CD4-positive, alpha-beta T cell treated with Interleukin-10 for 1 hour (primary cell): Measurements from ENCODE around the gene KIF19.

Experiments used
- DNase-seq: peaks from one replicate; pipeline ENCODE4 v3.0.0-alpha.2; 2020

The KIF19 gene

DNA sequence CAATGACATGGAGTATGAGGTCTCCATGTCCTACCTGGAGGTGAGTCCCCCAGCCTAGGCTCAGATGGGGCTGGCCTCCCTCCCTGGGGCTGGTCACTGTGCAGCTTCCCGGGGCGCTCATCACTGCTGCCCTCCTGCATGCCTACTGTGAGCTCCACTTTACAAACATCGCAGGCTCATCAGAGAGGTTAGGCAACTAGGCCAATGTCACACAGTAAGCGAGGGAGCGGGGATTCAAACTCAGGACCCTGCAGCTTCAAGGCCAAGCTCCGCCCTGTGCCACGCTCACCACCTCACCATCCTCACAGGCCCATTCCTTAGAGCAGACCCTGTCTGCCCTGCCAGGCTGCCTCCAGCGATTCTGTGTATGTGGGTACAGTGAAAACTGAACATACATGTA is 17.1 kb downstream of the KIF19 start:
- DNase-seq: no peak

DNA sequence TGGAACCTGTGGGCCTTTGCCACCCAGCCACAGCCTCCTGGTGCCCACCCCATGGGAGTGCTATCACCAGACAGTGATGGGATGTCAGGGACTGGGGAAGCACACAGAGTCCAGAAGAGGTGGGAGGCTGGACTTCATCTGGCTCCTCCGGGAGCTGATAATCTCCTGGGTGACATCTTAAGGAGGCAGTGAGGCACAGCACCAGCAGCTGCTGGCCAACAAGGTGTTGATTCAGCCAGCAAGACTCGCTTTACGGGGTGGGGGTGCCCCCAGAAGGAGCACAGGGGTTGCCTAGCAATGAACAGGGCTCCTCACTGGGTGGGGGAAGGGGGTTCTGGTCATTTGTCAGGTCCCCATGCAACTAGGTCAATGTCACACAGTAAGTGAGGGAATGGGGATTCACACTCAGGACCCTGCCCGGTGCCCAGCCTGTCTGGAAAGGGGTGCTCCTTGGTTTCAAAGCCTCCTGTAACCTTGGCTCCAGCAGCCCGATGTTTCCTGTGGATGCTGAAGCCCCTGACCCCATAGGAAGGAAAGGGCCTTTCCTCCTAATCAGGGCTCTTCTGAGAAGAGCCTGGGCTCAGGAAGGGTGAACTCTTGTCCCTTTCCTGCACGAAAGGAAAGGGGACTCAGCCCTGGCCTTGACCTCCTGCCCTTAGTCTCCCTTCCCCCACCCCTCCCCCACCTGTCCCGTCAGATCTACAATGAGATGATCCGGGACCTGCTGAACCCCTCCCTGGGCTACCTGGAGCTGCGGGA is 17.7 kb downstream of the KIF19 start:
- DNase-seq: no peak

GRCh38 chr17:74344658-74345057 is 18.6 kb downstream of the KIF19 start:
- DNase-seq: no peak

GRCh38 chr17:74345433-74346241 is 19.6 kb downstream of the KIF19 start:
- DNase-seq: no peak

DNA sequence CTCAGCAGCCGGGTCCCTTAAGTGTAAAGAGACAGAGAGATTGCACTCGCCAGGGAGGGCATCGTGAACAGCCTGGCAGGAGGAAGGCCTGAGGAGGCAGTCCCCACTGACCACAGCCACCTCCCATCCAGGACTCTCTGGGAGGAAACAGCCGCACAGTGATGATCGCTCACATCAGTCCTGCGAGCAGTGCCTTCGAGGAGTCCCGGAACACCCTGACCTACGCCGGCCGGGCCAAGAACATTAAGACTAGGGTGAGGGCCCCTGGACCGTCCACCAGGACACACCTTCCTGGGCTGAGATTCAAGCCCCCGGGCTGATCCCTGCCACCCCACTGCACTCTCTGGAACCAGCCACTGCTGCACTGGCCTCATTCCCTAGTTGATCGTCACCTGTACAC is 21.6 kb downstream of the KIF19 start:
- no peak for DNase-seq

DNA sequence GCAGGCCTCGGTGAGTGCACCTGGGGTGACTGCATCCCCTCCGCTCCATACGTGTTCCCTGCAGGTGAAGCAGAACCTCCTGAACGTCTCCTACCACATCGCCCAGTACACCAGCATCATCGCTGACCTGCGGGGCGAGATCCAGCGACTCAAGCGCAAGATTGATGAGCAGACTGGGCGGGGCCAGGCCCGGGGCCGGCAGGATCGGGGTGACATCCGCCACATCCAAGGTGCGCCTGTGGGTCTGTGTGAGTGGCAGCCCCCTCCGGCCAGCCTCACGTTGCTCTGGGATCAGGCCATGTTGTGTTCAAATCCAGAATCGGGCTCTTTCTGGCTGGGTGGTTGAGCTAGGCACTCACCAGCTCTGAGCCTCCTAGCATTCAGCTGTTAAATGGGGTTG is 23.1 kb downstream of the KIF19 start:
- DNase-seq: no peak

DNA sequence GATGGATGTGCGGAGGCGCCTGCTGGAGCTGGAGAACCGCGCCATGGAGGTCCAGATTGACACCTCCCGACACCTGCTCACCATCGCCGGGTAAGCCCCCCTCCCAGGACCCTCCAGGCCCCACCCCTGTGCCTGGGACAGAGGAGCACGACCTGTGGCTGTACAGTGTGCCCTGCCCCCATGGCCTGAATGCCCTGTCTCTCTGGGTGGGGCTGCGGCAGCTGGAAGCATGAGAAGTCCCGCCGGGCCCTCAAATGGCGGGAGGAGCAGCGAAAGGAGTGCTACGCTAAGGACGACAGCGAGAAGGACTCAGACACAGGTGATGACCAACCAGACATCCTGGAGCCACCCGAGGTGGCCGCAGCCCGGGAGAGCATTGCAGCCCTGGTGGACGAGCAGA is 24.5 kb downstream of the KIF19 start:
- no peak for DNase-seq

DNA sequence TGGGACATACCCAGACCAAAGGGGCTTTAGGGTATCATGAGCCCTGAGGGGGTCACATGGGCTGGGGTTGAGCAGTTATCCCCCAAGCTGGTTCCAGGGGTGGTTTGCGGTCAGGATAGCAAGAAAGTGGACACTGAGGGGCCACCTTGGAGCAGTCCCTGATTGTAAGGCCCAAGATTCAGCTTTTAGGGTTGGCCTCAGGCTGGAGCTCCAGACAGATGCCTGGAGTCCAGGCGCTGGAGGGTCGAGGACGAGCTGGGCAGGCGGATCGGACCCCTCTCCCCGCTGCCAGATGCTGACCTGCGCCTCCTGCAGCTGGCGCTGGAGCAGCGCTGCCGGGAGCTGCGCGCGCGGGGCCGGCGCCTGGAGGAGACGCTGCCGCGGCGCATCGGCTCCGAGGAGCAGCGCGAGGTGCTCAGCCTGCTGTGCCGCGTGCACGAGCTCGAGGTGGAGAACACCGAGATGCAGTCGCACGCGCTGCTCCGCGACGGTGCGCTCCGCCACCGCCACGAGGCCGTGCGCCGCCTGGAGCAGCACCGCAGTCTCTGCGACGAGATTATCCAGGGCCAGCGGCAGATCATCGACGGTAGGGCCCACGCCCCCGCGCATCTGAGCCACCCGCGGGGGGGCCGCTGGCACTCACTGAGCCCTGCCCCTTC is 25.7 kb downstream of the KIF19 start:
- no peak for DNase-seq

DNA sequence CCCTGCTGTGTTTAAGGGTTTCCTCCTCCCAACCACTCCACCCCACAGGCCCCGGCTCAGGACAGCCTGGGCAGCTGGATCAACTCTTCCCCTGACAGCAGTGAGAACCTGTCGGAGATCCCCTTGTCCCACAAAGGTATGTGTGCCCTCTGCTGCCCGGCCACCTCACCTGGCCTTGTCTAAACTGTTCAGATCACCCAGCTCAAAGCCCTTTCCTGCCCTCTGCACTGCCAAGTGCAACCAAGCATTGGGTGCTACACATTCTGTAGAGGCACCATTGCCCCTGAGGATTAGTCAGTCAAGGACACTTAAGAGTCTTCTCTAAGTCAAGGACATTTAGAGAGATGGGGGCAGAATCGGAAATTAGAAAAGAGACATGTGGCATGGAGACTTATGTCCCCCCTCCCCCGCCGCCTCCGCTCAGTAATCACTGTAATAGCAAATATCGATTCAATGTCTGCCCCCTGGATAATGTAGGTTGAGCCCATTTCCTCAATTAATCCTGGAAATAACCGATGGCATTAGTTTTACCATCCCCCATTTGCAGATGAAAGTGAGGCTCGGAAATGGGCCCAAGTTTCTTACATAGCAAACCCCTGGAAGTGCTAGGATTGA is 27.5 kb downstream of the KIF19 start:
- DNase-seq: no peak

DNA sequence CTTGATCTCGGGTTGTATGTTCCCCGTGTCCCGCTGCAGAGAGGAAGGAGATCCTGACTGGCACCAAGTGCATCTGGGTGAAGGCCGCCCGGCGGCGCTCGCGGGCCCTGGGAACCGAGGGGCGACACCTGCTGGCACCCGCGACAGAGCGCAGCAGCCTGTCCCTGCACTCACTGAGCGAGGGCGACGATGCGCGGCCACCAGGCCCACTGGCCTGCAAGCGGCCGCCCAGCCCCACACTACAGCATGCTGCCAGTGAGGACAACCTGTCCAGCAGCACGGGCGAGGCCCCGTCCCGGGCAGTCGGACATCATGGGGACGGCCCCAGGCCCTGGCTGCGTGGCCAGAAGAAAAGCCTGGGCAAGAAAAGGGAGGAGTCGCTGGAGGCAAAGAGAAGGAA is 28.1 kb downstream of the KIF19 start:
- peak; percentile 57 for DNase-seq

- DNase-seq: no peak
Observed at GRCh38 chr17:74354561-74354960, 28.5 kb downstream of the KIF19 start.

- DNase-seq: no peak
Observed at GRCh38 chr17:74355065-74355464, 29.0 kb downstream of the KIF19 start.

- DNase-seq: peak; percentile 18
Observed at GRCh38 chr17:74356646-74357465, 30.8 kb downstream of the KIF19 start.

- no peak for DNase-seq
Observed at GRCh38 chr17:74357466-74357809, 31.4 kb downstream of the KIF19 start.

DNA sequence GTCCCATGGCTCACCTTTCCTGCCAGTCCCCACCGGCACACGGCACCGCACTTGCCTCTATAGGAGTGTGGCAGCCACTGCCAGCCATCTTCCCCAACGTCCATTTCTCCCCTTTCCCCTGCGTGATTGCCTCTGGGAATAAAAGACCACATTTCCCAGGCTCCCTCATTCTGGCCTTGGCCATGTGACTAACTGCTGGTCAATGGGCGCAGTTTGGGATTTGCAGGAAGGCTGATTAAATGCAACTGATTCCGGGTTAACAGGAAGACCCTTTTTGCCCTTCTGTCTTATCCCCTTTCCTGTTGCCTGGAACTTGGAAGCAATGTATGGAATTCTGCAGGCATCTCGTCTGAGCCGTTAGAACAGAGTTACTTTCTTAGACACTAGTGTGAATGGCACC is 32.7 kb downstream of the KIF19 start:
- DNase-seq: no peak

- no peak for DNase-seq
Observed at GRCh38 chr17:74359916-74360315, 33.9 kb downstream of the KIF19 start.

DNA sequence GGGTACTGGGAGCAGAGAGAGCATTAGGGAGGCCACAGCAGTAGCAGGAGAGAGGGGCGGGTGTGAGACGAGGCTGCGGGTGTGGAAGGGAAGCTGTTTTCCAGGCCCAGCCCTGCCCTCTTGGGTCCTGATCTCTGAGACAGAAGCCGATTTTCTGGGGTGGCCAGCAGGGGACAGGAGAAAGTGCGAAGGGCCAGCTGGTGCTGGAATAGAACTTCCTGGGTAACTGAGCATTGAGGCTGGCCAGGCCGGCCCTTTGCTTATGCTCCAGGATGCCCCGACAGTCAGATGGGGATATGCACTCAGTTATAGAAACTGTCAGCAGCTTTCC is 34.8 kb downstream of the KIF19 start:
- no peak for DNase-seq

DNA sequence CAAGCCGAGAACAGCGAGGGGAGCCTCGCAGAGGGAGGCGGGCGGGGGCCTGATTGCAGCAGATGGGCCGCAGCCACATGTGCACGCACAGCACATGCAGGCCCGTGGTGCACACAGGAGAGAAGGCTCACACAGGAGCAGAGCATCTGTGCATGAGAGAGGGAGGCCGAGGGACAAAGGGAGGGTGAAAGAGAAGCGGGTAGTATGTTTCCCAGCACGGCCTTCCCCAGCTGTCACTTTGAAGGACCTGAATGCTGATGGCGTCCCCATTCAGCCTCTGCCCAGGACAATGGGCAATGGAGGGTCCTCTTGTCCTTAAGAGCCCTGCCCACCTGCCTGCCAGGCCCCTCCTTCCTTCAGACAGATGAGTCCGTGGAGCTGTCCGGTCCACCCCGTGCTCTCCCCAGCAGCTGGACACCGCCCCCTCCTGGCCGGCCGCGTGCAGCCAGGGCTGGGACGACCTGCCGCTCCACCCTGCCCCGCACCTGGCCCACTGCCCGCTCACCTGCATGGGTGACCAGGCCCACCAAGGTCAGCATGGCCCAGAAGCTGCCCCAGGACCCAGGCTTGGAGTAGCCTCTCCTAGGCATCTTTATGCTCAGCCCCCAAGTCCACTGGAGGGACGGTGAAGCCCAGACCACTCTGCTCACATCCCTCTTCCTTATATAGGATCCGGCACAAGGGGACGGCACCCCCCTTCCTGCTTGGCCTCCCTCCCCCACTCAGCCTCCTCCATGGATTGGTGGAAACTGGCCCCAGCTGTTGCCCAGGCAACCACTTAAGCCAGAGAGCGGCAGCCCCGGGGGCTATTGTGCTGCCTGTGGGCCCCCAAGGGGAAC is 35.4 kb downstream of the KIF19 start, which contains the start of gene BTBD17:
Gene BTBD17 (minus strand): TSS at position 639 of the 839 bp plus-strand sequence. CDS start 49 bp downstream, at position 590.
- peak; percentile 45 for DNase-seq

DNA sequence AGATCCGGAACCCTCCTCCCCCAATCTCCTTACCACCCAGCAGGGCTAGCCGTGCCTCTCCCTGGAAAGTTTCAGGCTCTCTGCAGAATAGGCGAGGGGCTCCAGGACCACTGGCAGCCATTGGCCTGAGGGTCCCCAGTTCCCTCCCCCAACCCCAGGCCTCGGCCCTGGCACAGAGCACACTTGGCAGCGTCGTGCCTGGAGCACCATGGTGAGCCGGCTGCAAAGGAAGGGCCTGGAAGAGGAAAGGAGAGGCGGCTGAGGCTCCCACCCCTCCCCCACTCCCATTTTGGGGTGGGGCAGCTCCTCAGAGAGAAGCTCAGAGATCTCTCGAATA is 36.0 kb downstream of the KIF19 start:
- DNase-seq: no peak

GRCh38 chr17:74362810-74363498 is 36.9 kb downstream of the KIF19 start:
- no peak for DNase-seq

DNA sequence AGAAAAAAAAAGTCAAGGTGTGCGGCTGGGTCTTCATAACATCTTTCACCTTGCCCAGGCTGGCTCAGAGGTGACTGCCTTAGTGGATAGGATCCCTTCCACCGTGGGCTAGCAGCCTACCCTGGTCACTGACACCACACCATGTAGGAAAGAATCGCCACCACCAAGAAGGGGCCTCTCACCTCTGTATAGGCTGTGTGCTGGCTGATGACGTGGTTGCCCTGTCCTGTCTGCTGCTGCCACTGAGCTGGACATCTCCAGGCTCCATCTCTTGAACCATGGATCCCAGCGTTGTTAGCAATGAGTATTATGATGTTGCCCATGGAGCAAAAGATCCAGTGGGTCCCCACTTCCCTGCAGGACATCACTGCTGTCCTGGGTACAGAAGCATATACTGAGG is 41.2 kb downstream of the KIF19 start, which contains the start of gene GPR142:
Gene GPR142 (plus strand): TSS at position 301 of the 400 bp plus-strand sequence. CDS start 2,035 bp downstream, outside the sequence.
- no peak for DNase-seq
